Measurements from ENCODE around the gene DUS2. TPM values are rescaled to one million over a fixed set of nuclear protein-coding genes. Genes with fewer than 3 reads are reported as not detected.
A peak's percentile ranks its signal among the peaks of the same experiment; 100 is the strongest.

Gene DUS2

DNA sequence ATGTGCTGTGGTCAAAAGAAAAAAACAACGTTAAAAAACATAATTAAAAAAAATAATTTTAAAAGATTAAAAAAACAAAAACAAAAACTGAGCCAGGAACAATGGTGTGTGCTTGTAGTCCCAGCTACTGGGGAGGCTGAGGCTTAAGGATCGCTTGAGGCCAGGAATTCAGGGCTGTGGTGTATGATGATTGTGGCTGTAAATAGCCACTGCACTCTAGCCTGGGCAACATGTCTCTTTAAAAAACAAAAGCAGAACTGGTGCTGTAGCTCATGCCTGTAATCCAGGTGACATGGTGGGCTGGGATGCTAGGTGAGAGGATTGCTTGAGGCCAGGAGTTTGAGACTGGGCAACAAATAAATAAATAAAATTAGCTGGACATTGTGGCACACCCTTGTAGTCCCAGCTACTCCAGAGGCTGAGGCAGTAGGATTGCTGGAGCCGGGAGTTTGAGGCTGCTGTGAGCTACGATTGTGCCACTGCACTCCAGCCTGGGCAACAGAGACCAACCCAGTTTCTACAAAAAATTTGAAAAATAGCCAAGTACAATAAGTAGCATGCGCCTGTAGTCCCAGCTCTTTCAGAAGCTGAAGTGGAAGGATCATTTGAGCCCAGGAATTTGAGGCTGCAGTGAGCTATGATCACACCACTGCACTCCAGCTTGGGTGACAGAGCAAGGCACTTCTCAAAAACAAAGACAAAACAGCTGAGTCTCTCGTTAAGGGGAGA is 105.7 kb downstream of the DUS2 start:
- peak overlapping the region; percentile 23 for H3K4me2 ChIP-seq (ENCODE audit: low read length)
- no peak overlapping the region for H3K4me3 ChIP-seq (ENCODE audit: low read length)
- peaks cover 4% of the 10 kb centered on the region for H3K36me3 ChIP-seq (ENCODE audit: insufficient read depth, low read length)

More for the DNA sequence above, 105.7 kb downstream of the DUS2 start:
- Histone ChIP-seq H3K9me3 (replicated peaks; ENCODE audit: low read length) (no peaks in the 10 kb centered on the region), H3K9ac (ENCODE audit: low read depth, low read length) (no peak overlapping the region), H3K4me1 (ENCODE audit: control insufficient read depth, insufficient read depth, low read length) (peaks cover 8% of the 10 kb centered on the region), H3K27me3 (ENCODE audit: control insufficient read depth, insufficient read depth, low read length) (no peaks in the 10 kb centered on the region)

Small RNA genes within 50 kb of the gene (small RNA-seq; reads per million reads assigned to genes)
- gene RF00019, result not detected
- gene RNU6-359P, result 0.42 reads per million
